ENCODE measurements around the gene SLC26A9. TPM values are rescaled to one million over a fixed set of nuclear protein-coding genes. Genes with fewer than 3 reads are reported as not detected.

Gene SLC26A9
- total RNA-seq, 1 donor, result not detected

GRCh38 chr1:205989786-205990185 is 46.5 kb upstream of the SLC26A9 start:
- Histone ChIP-seq H3K4me3 (ENCODE audit: insufficient read depth, low read length) (no peak overlapping the region), H3K4me2 (ENCODE audit: insufficient read depth, low read length) (no peak overlapping the region), H2AFZ (ENCODE audit: low read length) (no peak overlapping the region), H3K27me3 (ENCODE audit: insufficient read depth, low read length) (no peaks in the 10 kb centered on the region), H3K9me3 (ENCODE audit: low read depth, low read length) (no peaks in the 10 kb centered on the region), H4K20me1 (ENCODE audit: insufficient read depth, low read length) (peaks cover 17% of the 10 kb centered on the region), H3K27ac (ENCODE audit: low read depth, low read length) (no peak overlapping the region), H3K36me3 (ENCODE audit: insufficient read depth, low read length) (peaks cover 46% of the 10 kb centered on the region), H3K4me1 (ENCODE audit: insufficient read depth, low read length) (peaks cover 19% of the 10 kb centered on the region), H3K79me2 (ENCODE audit: insufficient read depth, low read length) (no peaks in the 10 kb centered on the region)
- no peak for DNase-seq (ENCODE audit: insufficient read length, low spot score, missing footprints)
- no peak for TF ChIP-seq CTCF (IDR thresholded peaks at IDR 0.05; ENCODE audit: extremely low read depth, low read depth, low read length)

- no peak for TF ChIP-seq CTCF (IDR thresholded peaks at IDR 0.05; ENCODE audit: extremely low read depth, low read depth, low read length)
- Histone ChIP-seq H3K36me3 (ENCODE audit: insufficient read depth, low read length) (peaks cover 44% of the 10 kb centered on the region), H3K9me3 (ENCODE audit: low read depth, low read length) (no peaks in the 10 kb centered on the region), H3K4me2 (ENCODE audit: insufficient read depth, low read length) (no peak overlapping the region), H3K27ac (ENCODE audit: low read depth, low read length) (no peak overlapping the region), H3K4me1 (ENCODE audit: insufficient read depth, low read length) (peaks cover 19% of the 10 kb centered on the region), H3K79me2 (ENCODE audit: insufficient read depth, low read length) (no peaks in the 10 kb centered on the region), H3K27me3 (ENCODE audit: insufficient read depth, low read length) (no peaks in the 10 kb centered on the region), H3K4me3 (ENCODE audit: insufficient read depth, low read length) (no peak overlapping the region), H4K20me1 (ENCODE audit: insufficient read depth, low read length) (peaks cover 14% of the 10 kb centered on the region), H2AFZ (ENCODE audit: low read length) (no peak overlapping the region)
- no peak for DNase-seq (ENCODE audit: insufficient read length, low spot score, missing footprints)
Measured at GRCh38 chr1:205988585-205988995, 45.3 kb upstream of the SLC26A9 start.

GRCh38 chr1:205986861-205987260 is 43.6 kb upstream of the SLC26A9 start:
- no peak for DNase-seq (ENCODE audit: insufficient read length, low spot score, missing footprints)
- Histone ChIP-seq H3K9me3 (ENCODE audit: low read depth, low read length) (no peaks in the 10 kb centered on the region), H3K4me1 (ENCODE audit: insufficient read depth, low read length) (peaks cover 19% of the 10 kb centered on the region), H4K20me1 (ENCODE audit: insufficient read depth, low read length) (peaks cover 12% of the 10 kb centered on the region), H2AFZ (ENCODE audit: low read length) (no peak overlapping the region), H3K4me2 (ENCODE audit: insufficient read depth, low read length) (no peak overlapping the region), H3K27ac (ENCODE audit: low read depth, low read length) (no peak overlapping the region), H3K36me3 (ENCODE audit: insufficient read depth, low read length) (peaks cover 32% of the 10 kb centered on the region), H3K4me3 (ENCODE audit: insufficient read depth, low read length) (no peak overlapping the region), H3K79me2 (ENCODE audit: insufficient read depth, low read length) (no peaks in the 10 kb centered on the region), H3K27me3 (ENCODE audit: insufficient read depth, low read length) (no peaks in the 10 kb centered on the region)
- no peak for TF ChIP-seq CTCF (IDR thresholded peaks at IDR 0.05; ENCODE audit: extremely low read depth, low read depth, low read length)

- no peaks in the 10 kb centered on the region for H3K27me3 ChIP-seq (ENCODE audit: insufficient read depth, low read length)
- peak overlapping the region; percentile 35 for H3K27ac ChIP-seq (ENCODE audit: low read depth, low read length)
- H3K4me3 ChIP-seq (ENCODE audit: insufficient read depth, low read length), result no peak overlapping the region
- H3K36me3 ChIP-seq (ENCODE audit: insufficient read depth, low read length), result peaks cover 28% of the 10 kb centered on the region
- no peaks in the 10 kb centered on the region for H3K79me2 ChIP-seq (ENCODE audit: insufficient read depth, low read length)
- no peak overlapping the region for H3K4me2 ChIP-seq (ENCODE audit: insufficient read depth, low read length)
- peak; percentile 20 for TF ChIP-seq CTCF (IDR thresholded peaks at IDR 0.05; ENCODE audit: extremely low read depth, low read depth, low read length)
- H3K4me1 ChIP-seq (ENCODE audit: insufficient read depth, low read length), result peaks cover 15% of the 10 kb centered on the region
- no peak for DNase-seq (ENCODE audit: insufficient read length, low spot score, missing footprints)
- no peak overlapping the region for H2AFZ ChIP-seq (ENCODE audit: low read length)
- no peaks in the 10 kb centered on the region for H3K9me3 ChIP-seq (ENCODE audit: low read depth, low read length)
- H4K20me1 ChIP-seq (ENCODE audit: insufficient read depth, low read length), result peaks cover 12% of the 10 kb centered on the region
Measured at GRCh38 chr1:205986292-205986691, 43.0 kb upstream of the SLC26A9 start.

Measured in osteoblast (primary cell).